Adipose tissue (tissue), 3 donors: ENCODE measurements around the gene CCDC191. TPM values are rescaled to one million over a fixed set of nuclear protein-coding genes. Genes with fewer than 3 reads are reported as not detected.

ENCODE experiments used
- H3K27ac ChIP-seq: one replicate; pipeline ENCODE4 v1.5.1; 2013; ENCODE audit warnings: low read depth, low read length
- WGBS, 3 donors: extraction: QIAGEN DNeasy Blood & Tissue Kit; methylation state at CpG; one replicate each; pipeline ENCODE4 v1.1.7; 2013; 5-methylcytosine and 5-hydroxymethylcytosine counted together
- polyA plus RNA-seq, 3 donors: library from polyadenylated mRNA; stranded (reverse); fragments of 200-250 nt; gene quantifications; one replicate each; pipeline ENCODE4 v1.2.3, GENCODE V29; 2013
- donor health status: healthy with polysubstance abuse.
- donor health status: Bipolar disorder and iron deficiency.
- donor health status: healthy.

CCDC191 gene
- polyA plus RNA-seq, 3 donors = 0.74 to 2.1 (median 1.2) TPM

- H3K27ac ChIP-seq = no peak overlapping the region
Observed at GRCh38 chr3:113981803-113982202, 74.5 kb downstream of the CCDC191 start.

- H3K27ac ChIP-seq = no peak overlapping the region
- WGBS, 3 donors = 77 to 86% (median 84%) methylated on average over 1 of the region's 1 CpG
Observed at GRCh38 chr3:113979916-113980315, 76.4 kb downstream of the CCDC191 start.

GRCh38 chr3:113977822-113978221 is 78.5 kb downstream of the CCDC191 start:
- no peak overlapping the region for H3K27ac ChIP-seq
- 86 to 93% (median 90%) methylated on average over 4 of the region's 4 CpGs for WGBS, 3 donors

GRCh38 chr3:113968986-113969385 is 87.3 kb downstream of the CCDC191 start:
- WGBS, 3 donors = 51 to 60% (median 57%) methylated on average over 2 of the region's 2 CpGs
- no peak overlapping the region for H3K27ac ChIP-seq

GRCh38 chr3:113966172-113966571 is 90.2 kb downstream of the CCDC191 start:
- H3K27ac ChIP-seq = no peak overlapping the region
- 77 to 87% (median 78%) methylated on average over 2 of the region's 2 CpGs for WGBS, 3 donors

- no peak overlapping the region for H3K27ac ChIP-seq
- 84 to 95% (median 93%) methylated on average over 3 of the region's 3 CpGs for WGBS, 3 donors
Observed at GRCh38 chr3:113963879-113964278, 92.4 kb downstream of the CCDC191 start.

GRCh38 chr3:113954091-113954685 is 102.1 kb downstream of the CCDC191 start:
- 76 to 92% (median 77%) methylated on average over 8 of the region's 8 CpGs for WGBS, 3 donors
- no peak overlapping the region for H3K27ac ChIP-seq

GRCh38 chr3:113953677-113954076 is 102.6 kb downstream of the CCDC191 start:
- H3K27ac ChIP-seq = no peak overlapping the region
- WGBS, 3 donors = 38 to 76% (median 43%) methylated on average over 7 of the region's 7 CpGs

- H3K27ac ChIP-seq = no peak overlapping the region
Observed at GRCh38 chr3:113952921-113953320, 103.4 kb downstream of the CCDC191 start.

- no peak overlapping the region for H3K27ac ChIP-seq
- 1 to 3% (median 2%) methylated on average over 52 to 65 of the region's 65 CpGs for WGBS, 3 donors
Observed at GRCh38 chr3:113948015-113948917, 108.1 kb downstream of the CCDC191 start.

- WGBS, 3 donors = 0% methylated on average over 50 to 80 of the region's 80 CpGs
- H3K27ac ChIP-seq = no peak within 1 kb of the TSS
Observed at GRCh38 chr3:113947372-113948014, 108.8 kb downstream of the CCDC191 start, which contains the start of gene ZDHHC23. Gene ZDHHC23 (plus strand): TSS chr3:113948013. CDS start chr3:113948803, 790 bp downstream.

GRCh38 chr3:113946831-113947230 is 109.5 kb downstream of the CCDC191 start:
- no peak overlapping the region for H3K27ac ChIP-seq
- WGBS, 3 donors = 44 to 85% (median 83%) methylated on average over 7 of the region's 7 CpGs

- no peak overlapping the region for H3K27ac ChIP-seq
- WGBS, 3 donors = 59 to 82% (median 62%) methylated on average over 5 of the region's 5 CpGs
Observed at GRCh38 chr3:113927556-113927955, 128.8 kb downstream of the CCDC191 start.

GRCh38 chr3:113914646-113915045 is 141.7 kb downstream of the CCDC191 start:
- 58 to 65% (median 59%) methylated on average over 2 of the region's 2 CpGs for WGBS, 3 donors
- no peak overlapping the region for H3K27ac ChIP-seq

Other genes starting within 250 kb of the CCDC191 start
- gene GRAMD1C, start 217.7 kb downstream of the CCDC191 start, polyA plus RNA-seq = 1 to 10 TPM; 1.1 to 8.7 (median 2.8) TPM
- 1 to 10 TPM in 2 of 3 donors, under 1 TPM in 1; 0.79 to 1.7 (median 1.3) TPM for gene ZDHHC23, start 108.5 kb downstream of the CCDC191 start, polyA plus RNA-seq
- gene QTRT2, start 211 bp upstream of the CCDC191 start, polyA plus RNA-seq = 1 to 10 TPM; 4.2 to 8.4 (median 5.1) TPM
- gene DRD3, start 122.5 kb upstream of the CCDC191 start, polyA plus RNA-seq = not detected
- under 1 TPM in 1 of 3 donors, not detected in 2; 0.09 TPM for gene ZNF80, start 181.1 kb upstream of the CCDC191 start, polyA plus RNA-seq
- under 1 TPM in 2 of 3 donors, not detected in 1; 0.13 to 0.24 TPM for gene TIGIT, start 237.5 kb upstream of the CCDC191 start, polyA plus RNA-seq